ENCODE data around the gene TMEM63C.

The TMEM63C gene

GRCh38 chr14:77236814-77237213 lies 55.2 kb downstream of the TMEM63C start (continued):
- TF ChIP-seq, protein P1, sequence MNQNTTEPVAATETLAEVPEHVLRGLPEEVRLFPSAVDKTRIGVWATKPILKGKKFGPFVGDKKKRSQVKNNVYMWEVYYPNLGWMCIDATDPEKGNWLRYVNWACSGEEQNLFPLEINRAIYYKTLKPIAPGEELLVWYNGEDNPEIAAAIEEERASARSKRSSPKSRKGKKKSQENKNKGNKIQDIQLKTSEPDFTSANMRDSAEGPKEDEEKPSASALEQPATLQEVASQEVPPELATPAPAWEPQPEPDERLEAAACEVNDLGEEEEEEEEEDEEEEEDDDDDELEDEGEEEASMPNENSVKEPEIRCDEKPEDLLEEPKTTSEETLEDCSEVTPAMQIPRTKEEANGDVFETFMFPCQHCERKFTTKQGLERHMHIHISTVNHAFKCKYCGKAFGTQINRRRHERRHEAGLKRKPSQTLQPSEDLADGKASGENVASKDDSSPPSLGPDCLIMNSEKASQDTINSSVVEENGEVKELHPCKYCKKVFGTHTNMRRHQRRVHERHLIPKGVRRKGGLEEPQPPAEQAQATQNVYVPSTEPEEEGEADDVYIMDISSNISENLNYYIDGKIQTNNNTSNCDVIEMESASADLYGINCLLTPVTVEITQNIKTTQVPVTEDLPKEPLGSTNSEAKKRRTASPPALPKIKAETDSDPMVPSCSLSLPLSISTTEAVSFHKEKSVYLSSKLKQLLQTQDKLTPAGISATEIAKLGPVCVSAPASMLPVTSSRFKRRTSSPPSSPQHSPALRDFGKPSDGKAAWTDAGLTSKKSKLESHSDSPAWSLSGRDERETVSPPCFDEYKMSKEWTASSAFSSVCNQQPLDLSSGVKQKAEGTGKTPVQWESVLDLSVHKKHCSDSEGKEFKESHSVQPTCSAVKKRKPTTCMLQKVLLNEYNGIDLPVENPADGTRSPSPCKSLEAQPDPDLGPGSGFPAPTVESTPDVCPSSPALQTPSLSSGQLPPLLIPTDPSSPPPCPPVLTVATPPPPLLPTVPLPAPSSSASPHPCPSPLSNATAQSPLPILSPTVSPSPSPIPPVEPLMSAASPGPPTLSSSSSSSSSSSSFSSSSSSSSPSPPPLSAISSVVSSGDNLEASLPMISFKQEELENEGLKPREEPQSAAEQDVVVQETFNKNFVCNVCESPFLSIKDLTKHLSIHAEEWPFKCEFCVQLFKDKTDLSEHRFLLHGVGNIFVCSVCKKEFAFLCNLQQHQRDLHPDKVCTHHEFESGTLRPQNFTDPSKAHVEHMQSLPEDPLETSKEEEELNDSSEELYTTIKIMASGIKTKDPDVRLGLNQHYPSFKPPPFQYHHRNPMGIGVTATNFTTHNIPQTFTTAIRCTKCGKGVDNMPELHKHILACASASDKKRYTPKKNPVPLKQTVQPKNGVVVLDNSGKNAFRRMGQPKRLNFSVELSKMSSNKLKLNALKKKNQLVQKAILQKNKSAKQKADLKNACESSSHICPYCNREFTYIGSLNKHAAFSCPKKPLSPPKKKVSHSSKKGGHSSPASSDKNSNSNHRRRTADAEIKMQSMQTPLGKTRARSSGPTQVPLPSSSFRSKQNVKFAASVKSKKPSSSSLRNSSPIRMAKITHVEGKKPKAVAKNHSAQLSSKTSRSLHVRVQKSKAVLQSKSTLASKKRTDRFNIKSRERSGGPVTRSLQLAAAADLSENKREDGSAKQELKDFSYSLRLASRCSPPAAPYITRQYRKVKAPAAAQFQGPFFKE (tag by site-specific recombination; IDR thresholded peaks at IDR 0.05; ENCODE audit: borderline replicate concordance): no peak
- no peak for TF ChIP-seq ZNF585B (tag by site-specific recombination; IDR thresholded peaks at IDR 0.05)

DNA sequence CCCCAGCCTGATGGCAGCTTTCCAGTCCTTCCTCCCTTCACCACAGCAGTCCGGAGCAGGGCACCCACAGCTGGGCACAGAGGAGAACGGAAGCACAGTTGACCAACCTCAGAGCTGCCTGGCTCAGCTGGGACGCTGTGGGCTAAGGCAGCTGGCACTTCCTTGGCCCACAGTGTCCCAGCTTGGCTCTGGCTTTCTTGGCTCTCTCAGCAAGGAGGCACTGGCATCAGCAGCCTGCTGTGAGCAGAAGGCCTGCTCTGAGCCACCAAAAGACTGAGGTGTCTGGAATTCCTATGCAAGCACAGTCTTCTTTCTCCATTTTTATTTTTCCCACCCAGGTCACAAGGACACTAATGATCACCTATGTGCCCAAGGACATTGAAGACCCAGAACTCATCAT lies 56.8 kb downstream of the TMEM63C start:
- Histone ChIP-seq H3K36me3 (ENCODE audit: control insufficient read depth in 2 of 2, insufficient read depth in 1 of 2, low read length in 2 of 2) (no peaks in the 10 kb centered on the region), H3K9me3 (ENCODE audit: control insufficient read depth, insufficient read depth, low read depth, low read length) (no peaks in the 10 kb centered on the region), H3K27ac (ENCODE audit: extremely low read depth, low read depth, low read length) (no peak overlapping the region), H3K4me3 (ENCODE audit: low read depth, low read length) (no peak overlapping the region), H3K4me1 (ENCODE audit: control insufficient read depth, insufficient read depth, low read length) (no peaks in the 10 kb centered on the region)
- POLR2A ChIA-PET: no interaction called here
- TF ChIP-seq FEZF1 (tag by site-specific recombination; IDR thresholded peaks at IDR 0.05): no peak
- no peak for TF ChIP-seq ZNF521 (tag by site-specific recombination; IDR thresholded peaks at IDR 0.05)
- TF ChIP-seq BCL11B (tag by site-specific recombination; IDR thresholded peaks at IDR 0.05; ENCODE audit: low read depth): no peak
- no peak for TF ChIP-seq ZNF112 (tag by site-specific recombination; IDR thresholded peaks at IDR 0.05)
- no peak for TF ChIP-seq ZNF366 (tag by site-specific recombination; conservative IDR thresholded peaks at IDR 0.05)
- TF ChIP-seq ZNF658 (tag by site-specific recombination; IDR thresholded peaks at IDR 0.05): no peak
- no peak for TF ChIP-seq ZNF623 (tag by site-specific recombination; IDR thresholded peaks at IDR 0.05)
- TF ChIP-seq ZNF843 (tag by site-specific recombination; IDR thresholded peaks at IDR 0.05): no peak
- TF ChIP-seq ZNF274 (IDR thresholded peaks at IDR 0.05; ENCODE audit: low read length): no peak
- TF ChIP-seq ZNF274 (tag by site-specific recombination; IDR thresholded peaks at IDR 0.05; ENCODE audit: borderline replicate concordance): no peak
- no peak for TF ChIP-seq ZNF202 (tag by site-specific recombination; IDR thresholded peaks at IDR 0.05; ENCODE audit: borderline replicate concordance)
- no peak for TF ChIP-seq ZNF292 (tag by site-specific recombination; IDR thresholded peaks at IDR 0.05; ENCODE audit: borderline replicate concordance, low read depth)
- no peak for TF ChIP-seq ZNF449 (tag by site-specific recombination; IDR thresholded peaks at IDR 0.05)
- TF ChIP-seq ZEB2 (tag by site-specific recombination; IDR thresholded peaks at IDR 0.05): no peak
- TF ChIP-seq ELK4 (IDR thresholded peaks at IDR 0.05; ENCODE audit: borderline replicate concordance, low read depth, low read length): no peak
- CTCF ChIA-PET: interaction anchor here (0.5 to 1.1 kb wide), 3 partner anchors 63 to 378 kb away, joined by 3 to 4 read pairs (median 3); no protein-coding TSS in a partner anchor
